Left ventricle myocardium inferior (tissue), 1 donor: ENCODE measurements around the gene SORCS2. TPM values are rescaled to one million over a fixed set of nuclear protein-coding genes. Genes with fewer than 3 reads are reported as not detected.

Experiments
- DNase-seq: peaks from one replicate; pipeline ENCODE4 v3.0.0-alpha.2; 2020
- H3K27ac ChIP-seq: fragments of 200-600 bp; replicated peaks from 2 replicates; pipeline ENCODE4 v1.8.0; 2021
- H3K27me3 ChIP-seq: fragments of 200-600 bp; 2 replicates; pipeline ENCODE4 v1.8.0; 2021; ENCODE audit warnings: low read depth
- H3K36me3 ChIP-seq: fragments of 200-600 bp; 2 replicates; pipeline ENCODE4 v1.8.0; 2021
- H3K4me1 ChIP-seq: fragments of 200-600 bp; 2 replicates; pipeline ENCODE4 v1.8.0; 2021
- H3K4me3 ChIP-seq: fragments of 200-600 bp; 2 replicates; pipeline ENCODE4 v1.8.0; 2021; ENCODE audit warnings: mild to moderate bottlenecking, moderate library complexity
- H3K9me3 ChIP-seq: fragments of 200-600 bp; replicated peaks from 2 replicates; pipeline ENCODE4 v1.8.0; 2021
- CTCF ChIP-seq: fragments of 200-600 bp; IDR thresholded peaks from 2 replicates; pipeline ENCODE4 v1.8.0; 2021; ENCODE audit warnings: antibody characterized with exemption, mild to moderate bottlenecking, borderline replicate concordance
- intact Hi-C: fragments of 100-400 bp; cut with micrococcal nuclease; formaldehyde crosslinking; loops from one replicate; pipeline ENCODE4 v1.11.0; 2022
- total RNA-seq: library from RNA; stranded (reverse); fragmentation: NEBNext Ultra II Directional; extraction: Animal tissue kit (Norgen Biotek cat#: 25700); gene quantifications from one replicate; pipeline ENCODE4 v1.2.1, GENCODE V29; 2021
- donor health status: DM: no; HTN: yes; CAD: no; lungs with severe emphysema.

SORCS2 gene
- total RNA-seq, 1 donor from 2014 or later: 1.2 TPM

GRCh38 chr4:7359400-7360062, 167.2 kb downstream of the SORCS2 start:
- Histone ChIP-seq H3K4me3 (no peak overlapping the region), H3K27me3 (no peaks in the 10 kb centered on the region), H3K9me3 (no peaks in the 10 kb centered on the region), H3K36me3 (no peaks in the 10 kb centered on the region), H3K4me1 (peaks cover 41% of the 10 kb centered on the region), H3K27ac (no peak overlapping the region)
- no peak for TF ChIP-seq CTCF
- intact Hi-C loops: no loop called here
- DNase-seq: no peak

- DNase-seq: no peak
- Histone ChIP-seq H3K27me3 (peaks cover 4% of the 10 kb centered on the region), H3K27ac (no peak overlapping the region), H3K36me3 (no peaks in the 10 kb centered on the region), H3K4me3 (no peak overlapping the region), H3K4me1 (peaks cover 54% of the 10 kb centered on the region), H3K9me3 (no peaks in the 10 kb centered on the region)
- intact Hi-C loops: no loop called here
- TF ChIP-seq CTCF: no peak
Measured at GRCh38 chr4:7360806-7361205, 168.5 kb downstream of the SORCS2 start.

GRCh38 chr4:7361280-7361895, 169.1 kb downstream of the SORCS2 start:
- Histone ChIP-seq H3K27ac (peak overlapping the region; percentile 19), H3K9me3 (no peaks in the 10 kb centered on the region), H3K4me3 (no peak overlapping the region), H3K4me1 (peaks cover 59% of the 10 kb centered on the region), H3K27me3 (peaks cover 4% of the 10 kb centered on the region), H3K36me3 (no peaks in the 10 kb centered on the region)
- intact Hi-C loops: no loop called here
- no peak for TF ChIP-seq CTCF
- peak; percentile 38 for DNase-seq

DNA sequence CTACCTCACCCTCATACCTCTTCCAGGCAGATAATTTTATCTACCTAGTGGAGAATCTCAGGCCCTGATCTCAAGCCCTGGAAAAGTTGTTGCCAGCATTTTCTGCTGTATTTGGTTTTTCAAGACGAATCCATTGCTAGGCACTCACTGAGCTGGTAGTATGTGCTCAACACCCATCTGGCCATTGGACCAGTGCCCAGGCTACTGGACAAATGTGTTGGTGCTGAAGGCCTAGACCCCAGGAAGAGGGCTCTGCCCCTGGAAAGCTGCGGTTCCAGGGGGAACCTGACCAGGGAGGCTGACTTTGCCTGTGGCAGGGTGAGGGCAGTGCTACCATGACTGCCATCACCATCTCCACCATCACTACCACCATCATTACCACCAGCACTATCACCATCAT, 170.0 kb downstream of the SORCS2 start:
- Histone ChIP-seq H3K36me3 (no peaks in the 10 kb centered on the region), H3K27ac (no peak overlapping the region), H3K4me1 (peaks cover 50% of the 10 kb centered on the region), H3K4me3 (no peak overlapping the region), H3K27me3 (peaks cover 8% of the 10 kb centered on the region), H3K9me3 (no peaks in the 10 kb centered on the region)
- no peak for DNase-seq
- no peak for TF ChIP-seq CTCF
- intact Hi-C loops: no loop called here

GRCh38 chr4:7362862-7363430, 170.6 kb downstream of the SORCS2 start:
- peaks cover 8% of the 10 kb centered on the region for H3K27me3 ChIP-seq
- no peak overlapping the region for H3K4me3 ChIP-seq
- TF ChIP-seq CTCF: no peak
- H3K4me1 ChIP-seq: peaks cover 44% of the 10 kb centered on the region
- no peaks in the 10 kb centered on the region for H3K9me3 ChIP-seq
- H3K27ac ChIP-seq: no peak overlapping the region
- no peak for DNase-seq
- intact Hi-C loops: no loop called here
- H3K36me3 ChIP-seq: no peaks in the 10 kb centered on the region
